Loucy (cell line): Measurements from ENCODE around the gene CROCC2.

ENCODE experiments used
- CTCF ChIP-seq: fragments of 200-600 bp; sonication (generic); conservative IDR thresholded peaks from 2 replicates; pipeline ENCODE4 v1.5.1; 2014; ENCODE audit warnings: mild to moderate bottlenecking, antibody characterized with exemption, low read length
- EZH2phosphoT487 ChIP-seq: fragments of 200-600 bp; IDR thresholded peaks from 2 replicates; pipeline ENCODE4 v1.6.1; 2018; ENCODE audit warnings: antibody characterized with exemption, mild to moderate bottlenecking, moderate library complexity, borderline replicate concordance

GRCh38 chr2:240893363-240893844, 12.7 kb upstream of the CROCC2 start:
- TF ChIP-seq EZH2phosphoT487 (no peak), CTCF (no peak)
